IgD-negative memory B cell (primary cell): Measurements from ENCODE around the gene WDR53. TPM values are rescaled to one million over a fixed set of nuclear protein-coding genes. Genes with fewer than 3 reads are reported as not detected.
A peak's percentile ranks its signal among the peaks of the same experiment; 100 is the strongest.
"Not testable (repeated sequence)": the region's sequence is repeated elsewhere in the genome, so short reads cannot be mapped to it uniquely, and the experiment has no call there.

Experiments
- H3K27ac Mint-ChIP-seq, 3 donors: one replicate each; pipeline ENCODE4 v1.8.0; 2020 to 2022; ENCODE audit warnings: mild to moderate bottlenecking in 3 of 3, mixed read lengths in 3 of 3, moderate library complexity in 1 of 3
- H3K27me3 Mint-ChIP-seq: one replicate; pipeline ENCODE4 v1.8.0; 2021; ENCODE audit warnings: mixed read lengths
- H3K36me3 Mint-ChIP-seq: one replicate; pipeline ENCODE4 v1.8.0; 2020; ENCODE audit warnings: mild to moderate bottlenecking, mixed read lengths
- H3K4me1 Mint-ChIP-seq, 3 donors: one replicate each; pipeline ENCODE4 v1.8.0; 2020 to 2022; ENCODE audit warnings: mixed read lengths in 3 of 3, mild to moderate bottlenecking in 1 of 3
- H3K4me3 Mint-ChIP-seq, 4 donors: one replicate each; pipeline ENCODE4 v1.8.0; 2020 to 2022; ENCODE audit warnings: mild to moderate bottlenecking in 4 of 4, mixed read lengths in 4 of 4, moderate library complexity in 3 of 4
- H3K9me3 Mint-ChIP-seq, 3 donors: one replicate each; pipeline ENCODE4 v1.8.0; 2020 to 2021; ENCODE audit warnings: mixed read lengths in 3 of 3, mild to moderate bottlenecking in 1 of 3
- polyA plus RNA-seq: library from polyadenylated mRNA; unstranded; fragments of 300-500 nt; fragmentation: Illumina TruSeq; gene quantifications from one replicate; pipeline ENCODE4 v1.2.3, GENCODE V29; 2021

Gene WDR53
- polyA plus RNA-seq, 1 donor from 2014 or later = 16.2 TPM

DNA sequence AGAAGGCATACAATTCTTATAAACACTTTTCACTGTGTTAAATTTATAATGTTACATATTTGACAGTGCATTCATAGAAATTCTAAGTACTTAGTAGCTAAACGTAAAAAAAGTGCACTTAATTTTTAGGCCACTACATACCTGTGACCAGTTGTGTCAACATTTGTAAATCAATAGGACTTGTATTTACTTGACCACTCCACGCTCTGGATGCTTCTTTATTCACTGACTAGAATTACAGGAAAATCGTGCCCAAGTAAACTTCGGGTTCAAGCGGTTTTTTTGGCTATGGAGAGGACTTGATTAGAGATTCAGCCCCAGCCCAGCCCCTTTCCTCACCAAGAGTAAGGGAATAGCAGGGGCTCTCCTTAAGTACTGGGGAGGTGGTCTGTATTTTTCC is 21.8 kb downstream of the WDR53 start:
- H3K4me3 Mint-ChIP-seq = no peak overlapping the region
- H3K9me3 Mint-ChIP-seq = peaks cover 1 to 9% (median 6%) of the 10 kb centered on the region in 3 donors
- H3K27ac Mint-ChIP-seq = no peak overlapping the region
- H3K36me3 Mint-ChIP-seq = no peaks in the 10 kb centered on the region
- H3K4me1 Mint-ChIP-seq = no peaks in the 10 kb centered on the region
- H3K27me3 Mint-ChIP-seq = no peaks in the 10 kb centered on the region

DNA sequence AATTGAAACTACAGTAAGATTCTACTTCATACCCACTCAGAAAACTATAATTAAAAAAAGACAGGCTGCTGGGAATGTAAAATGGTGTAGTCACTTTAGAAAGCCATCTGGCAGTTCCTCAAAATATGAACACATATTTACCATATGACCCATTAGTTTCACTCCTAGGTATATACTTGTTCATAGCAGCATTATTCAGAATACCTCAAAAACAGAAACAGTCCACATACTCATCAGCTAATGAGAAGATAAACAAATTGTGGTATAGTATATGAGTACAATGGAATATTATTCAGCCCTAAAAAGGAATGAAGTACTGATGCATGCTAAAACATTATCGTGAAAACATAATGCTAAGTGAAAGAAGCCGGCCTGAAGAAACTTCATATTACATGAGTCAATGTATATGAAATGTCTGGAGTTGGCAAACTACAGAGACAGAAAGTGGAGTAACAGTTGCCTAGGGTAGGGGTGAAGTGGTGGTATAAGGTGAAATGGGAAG is 23.8 kb downstream of the WDR53 start:
- no peak overlapping the region for H3K4me3 Mint-ChIP-seq
- H3K9me3 Mint-ChIP-seq = peaks cover 1 to 7% (median 6%) of the 10 kb centered on the region in 3 donors
- no peak overlapping the region for H3K27ac Mint-ChIP-seq
- H3K36me3 Mint-ChIP-seq = no peaks in the 10 kb centered on the region
- no peaks in the 10 kb centered on the region for H3K27me3 Mint-ChIP-seq
- no peaks in the 10 kb centered on the region for H3K4me1 Mint-ChIP-seq

DNA sequence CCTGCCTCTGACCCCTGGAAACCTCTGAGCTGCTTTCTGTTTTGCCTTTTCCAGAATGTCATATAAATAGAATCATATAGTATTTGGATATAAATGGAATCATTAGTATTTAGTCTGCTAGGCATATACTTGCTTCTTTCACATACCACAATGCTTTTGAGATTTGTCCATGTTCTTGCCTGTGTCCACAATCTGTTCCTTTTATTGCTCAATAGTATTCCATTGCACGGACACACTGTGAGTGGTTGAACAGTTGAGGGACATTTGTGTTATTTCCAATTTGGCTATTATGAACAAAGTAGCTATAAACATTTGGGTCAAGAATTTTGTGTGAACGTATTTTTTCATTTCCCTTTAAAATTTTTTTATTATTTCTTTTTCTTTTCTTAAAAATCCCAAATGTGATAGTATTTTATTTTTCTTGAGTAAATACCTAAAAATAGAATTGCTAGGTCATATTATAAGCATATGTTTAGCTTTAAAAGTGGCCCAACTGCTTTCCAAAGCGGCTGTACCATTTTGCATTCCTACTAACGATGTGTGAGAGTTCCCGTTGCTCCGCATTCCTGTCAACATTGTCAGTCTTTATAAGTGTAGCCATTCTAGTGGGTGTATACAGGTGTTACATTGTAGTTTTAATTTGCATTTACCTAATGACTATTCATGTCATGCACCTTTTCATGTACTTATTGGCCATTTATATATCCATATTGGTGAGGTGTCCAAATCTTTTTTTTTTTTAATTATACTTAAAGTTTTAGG is 26.5 kb downstream of the WDR53 start:
- H3K27ac Mint-ChIP-seq = no peak overlapping the region
- no peak overlapping the region for H3K4me3 Mint-ChIP-seq
- no peaks in the 10 kb centered on the region for H3K27me3 Mint-ChIP-seq
- no peaks in the 10 kb centered on the region for H3K9me3 Mint-ChIP-seq
- H3K36me3 Mint-ChIP-seq = no peaks in the 10 kb centered on the region
- peaks cover 0 to 4% (median 2%) of the 10 kb centered on the region in 3 donors for H3K4me1 Mint-ChIP-seq

DNA sequence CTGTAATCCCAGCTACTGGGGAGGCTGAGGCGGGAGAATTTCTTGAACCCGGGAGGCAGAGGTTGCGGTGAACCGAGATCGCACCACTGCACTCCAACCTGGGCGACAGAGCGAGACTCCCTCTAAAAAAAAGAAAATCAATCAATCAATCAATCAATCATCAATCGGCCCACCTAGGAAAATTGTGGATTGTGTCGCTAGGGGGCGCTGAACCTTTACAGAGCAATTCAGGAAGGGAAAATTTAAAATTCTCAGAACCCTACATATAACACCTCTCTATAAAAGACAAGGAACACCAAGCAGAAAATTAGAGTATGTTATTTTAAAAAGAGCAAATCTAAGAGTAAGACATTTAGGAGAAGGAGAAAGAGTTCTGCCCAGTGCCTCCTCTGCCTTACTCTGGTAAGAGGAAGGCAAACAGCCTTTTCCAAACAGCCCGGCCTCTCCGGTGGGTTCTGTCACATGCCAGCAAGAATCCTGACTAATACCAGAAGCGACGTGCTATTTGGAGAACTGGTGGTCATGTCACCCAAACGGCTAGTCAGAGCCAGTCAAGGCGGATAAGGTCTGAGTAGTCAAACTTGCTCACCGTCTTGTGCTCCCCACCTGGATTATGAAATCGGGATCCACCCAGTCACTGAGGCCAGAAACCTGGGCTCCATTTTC is 30.9 kb downstream of the WDR53 start:
- Mint-ChIP-seq H3K4me1 (peaks cover 0 to 4% (median 2%) of the 10 kb centered on the region in 3 donors), H3K36me3 (no peaks in the 10 kb centered on the region), H3K9me3 (peaks cover 0 to 2% (median 0%) of the 10 kb centered on the region in 3 donors), H3K27me3 (no peaks in the 10 kb centered on the region), H3K27ac (no peak overlapping the region), H3K4me3 (no peak overlapping the region)

DNA sequence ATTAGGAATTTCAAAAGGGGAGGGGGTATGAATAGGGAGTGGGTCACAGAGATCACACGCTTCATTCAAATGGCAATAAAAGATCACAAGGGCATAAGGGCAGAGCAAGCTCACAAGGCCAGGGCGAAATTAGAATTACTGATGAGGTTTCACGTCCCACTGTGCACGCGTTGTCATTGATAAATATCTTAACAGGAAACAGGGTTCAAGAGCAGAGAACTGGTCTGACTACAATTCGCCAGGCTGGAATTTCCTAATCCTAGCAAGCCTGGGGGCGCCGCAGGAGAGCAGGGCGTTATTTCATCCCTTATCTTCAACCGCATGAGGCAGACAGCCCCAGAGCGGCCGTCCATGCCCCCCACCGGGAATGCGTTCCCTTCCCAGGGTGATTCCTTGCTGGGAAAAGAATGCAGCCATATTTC is 35.1 kb downstream of the WDR53 start:
- Mint-ChIP-seq H3K27me3 (peaks cover 2% of the 10 kb centered on the region), H3K27ac (no peak overlapping the region), H3K36me3 (peaks cover 5% of the 10 kb centered on the region), H3K4me1 (peaks cover 0 to 9% (median 2%) of the 10 kb centered on the region in 3 donors), H3K9me3 (peaks cover 2 to 4% (median 2%) of the 10 kb centered on the region in 3 donors), H3K4me3 (no peak overlapping the region)

DNA sequence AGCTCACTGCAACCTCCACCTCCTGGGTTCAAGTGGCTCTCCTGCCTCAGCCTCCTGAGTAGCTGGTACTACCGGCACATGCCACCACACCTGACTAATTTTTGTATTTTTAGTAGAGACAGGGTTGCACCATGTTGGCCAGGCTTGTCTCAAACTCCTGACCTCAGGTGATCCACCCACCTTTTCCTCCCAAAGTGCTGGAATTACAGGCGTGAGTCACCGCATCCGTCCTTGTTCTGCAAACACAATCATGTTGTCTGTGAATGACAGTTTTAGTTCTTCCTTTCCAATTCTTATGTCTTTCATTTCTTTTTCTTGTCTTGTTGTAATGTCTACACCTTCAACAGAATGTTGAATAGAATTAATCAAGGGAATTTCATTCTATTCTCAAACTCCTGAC is 36.9 kb downstream of the WDR53 start:
- Mint-ChIP-seq H3K4me1 (peaks cover 3 to 13% (median 6%) of the 10 kb centered on the region in 3 donors), H3K4me3 (no peak overlapping the region), H3K27me3 (peaks cover 5% of the 10 kb centered on the region), H3K36me3 (peaks cover 5% of the 10 kb centered on the region), H3K27ac (peak overlapping the region in 2 of 3 donors; percentile 18 to 74), H3K9me3 (peaks cover 2 to 4% (median 2%) of the 10 kb centered on the region in 3 donors)

DNA sequence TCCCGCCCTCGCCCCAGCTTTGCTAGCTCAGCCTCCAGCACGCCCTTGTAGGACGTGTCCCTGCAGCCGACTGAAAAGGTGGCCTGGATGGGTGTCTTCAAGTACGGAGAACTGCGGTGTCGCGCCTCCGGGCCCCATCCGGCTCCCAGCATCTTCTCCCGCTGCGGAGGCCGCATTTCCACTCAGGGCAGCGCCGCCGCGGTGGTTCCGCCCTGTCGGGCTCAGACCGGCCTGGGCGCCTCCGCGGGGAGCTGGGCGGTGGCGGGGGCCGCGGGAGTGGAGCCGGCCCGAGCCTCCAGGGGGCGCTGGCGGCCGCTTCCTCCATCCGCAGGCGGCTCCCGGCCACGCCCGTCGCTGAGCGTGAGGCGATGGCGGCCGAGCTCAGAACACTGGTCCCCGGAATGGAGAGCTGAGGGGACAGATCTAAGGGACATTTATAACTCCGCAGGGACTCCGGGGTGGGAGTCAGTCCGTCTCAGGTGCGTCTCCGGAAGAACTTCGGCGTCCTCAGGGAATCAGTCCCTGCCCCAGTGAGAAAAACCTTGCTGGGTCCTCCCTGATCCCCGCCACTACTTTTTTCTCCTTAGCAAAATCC is 39.6 kb downstream of the WDR53 start:
- Mint-ChIP-seq H3K9me3 (peaks cover 2 to 8% (median 2%) of the 10 kb centered on the region in 3 donors), H3K4me1 (peaks cover 3 to 13% (median 6%) of the 10 kb centered on the region in 3 donors), H3K27ac (peak overlapping the region in 1 of 3 donors; percentile 67), H3K27me3 (peaks cover 5% of the 10 kb centered on the region), H3K4me3 (peak overlapping the region; percentile 29 to 88 (median 76)), H3K36me3 (peaks cover 5% of the 10 kb centered on the region)

DNA sequence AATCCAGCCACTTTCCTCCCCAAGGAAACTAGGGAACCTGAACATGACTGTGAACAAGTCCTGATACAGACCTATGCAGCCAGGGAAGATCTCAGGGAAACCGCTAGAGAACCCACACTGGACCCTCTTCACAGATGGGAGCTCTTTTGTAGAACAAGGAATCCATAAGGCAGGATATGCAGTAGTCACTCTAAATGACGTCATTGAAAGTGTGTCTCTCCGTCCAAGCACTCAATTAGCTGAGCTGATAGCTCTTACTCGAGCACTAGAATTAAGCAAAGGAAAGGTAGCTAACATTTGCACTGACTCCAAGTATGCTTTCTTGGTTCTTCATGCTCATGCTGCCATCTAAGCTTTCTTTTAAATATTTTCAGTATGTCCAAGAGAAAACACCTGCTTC is 43.2 kb downstream of the WDR53 start:
- no peak overlapping the region for H3K27ac Mint-ChIP-seq
- peaks cover 3 to 8% (median 6%) of the 10 kb centered on the region in 3 donors for H3K4me1 Mint-ChIP-seq
- H3K9me3 Mint-ChIP-seq = peaks cover 3 to 19% (median 18%) of the 10 kb centered on the region in 3 donors
- H3K27me3 Mint-ChIP-seq = peaks cover 5% of the 10 kb centered on the region
- H3K4me3 Mint-ChIP-seq = no peak overlapping the region
- no peaks in the 10 kb centered on the region for H3K36me3 Mint-ChIP-seq

DNA sequence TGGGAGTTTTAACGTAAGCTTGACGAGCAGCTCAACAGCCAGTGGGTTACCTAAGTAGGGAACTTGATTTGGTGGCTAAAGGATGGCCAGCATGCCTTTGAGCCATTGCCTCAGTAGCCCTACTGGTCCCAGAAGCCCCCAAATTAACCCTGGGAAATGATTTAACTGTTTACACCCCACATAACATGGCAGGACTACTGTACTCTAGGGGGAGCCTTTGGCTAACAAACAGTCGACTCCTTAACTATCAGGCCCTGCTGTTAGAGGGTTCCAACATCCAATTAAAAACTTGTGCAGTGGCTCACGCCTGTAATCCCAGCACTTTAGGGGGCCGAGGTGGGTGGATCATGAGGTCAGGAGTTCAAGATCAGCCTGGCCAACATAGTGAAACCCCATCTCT is 43.8 kb downstream of the WDR53 start:
- Mint-ChIP-seq H3K27me3 (peaks cover 5% of the 10 kb centered on the region), H3K4me1 (peaks cover 3 to 8% (median 6%) of the 10 kb centered on the region in 3 donors), H3K4me3 (no peak overlapping the region), H3K9me3 (peaks cover 3 to 24% (median 20%) of the 10 kb centered on the region in 3 donors), H3K36me3 (no peaks in the 10 kb centered on the region), H3K27ac (no peak overlapping the region)

DNA sequence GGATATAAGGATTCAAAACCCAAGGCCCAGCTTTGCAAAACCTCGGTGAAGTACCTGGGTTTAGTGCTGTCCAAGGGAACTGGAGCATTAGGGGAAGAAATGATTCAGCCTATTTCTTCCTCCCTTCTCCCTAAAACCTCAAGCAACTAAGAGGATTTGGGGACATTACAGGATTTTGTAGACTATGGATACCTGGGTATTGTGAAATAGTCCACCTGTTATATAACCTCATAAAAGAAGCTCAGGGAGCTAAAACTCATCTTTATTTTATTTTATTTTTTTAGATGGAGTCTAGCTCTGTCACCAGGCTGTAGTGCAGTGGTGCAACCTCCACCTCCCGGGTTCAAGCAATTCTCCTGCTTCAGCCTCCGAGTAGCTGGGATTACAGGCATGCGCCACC is 44.5 kb downstream of the WDR53 start:
- H3K4me1 Mint-ChIP-seq = peaks cover 3 to 8% (median 6%) of the 10 kb centered on the region in 3 donors
- peaks cover 5% of the 10 kb centered on the region for H3K27me3 Mint-ChIP-seq
- H3K4me3 Mint-ChIP-seq = no peak overlapping the region
- H3K36me3 Mint-ChIP-seq = no peaks in the 10 kb centered on the region
- no peak overlapping the region for H3K27ac Mint-ChIP-seq
- peaks cover 3 to 30% (median 20%) of the 10 kb centered on the region in 3 donors for H3K9me3 Mint-ChIP-seq

DNA sequence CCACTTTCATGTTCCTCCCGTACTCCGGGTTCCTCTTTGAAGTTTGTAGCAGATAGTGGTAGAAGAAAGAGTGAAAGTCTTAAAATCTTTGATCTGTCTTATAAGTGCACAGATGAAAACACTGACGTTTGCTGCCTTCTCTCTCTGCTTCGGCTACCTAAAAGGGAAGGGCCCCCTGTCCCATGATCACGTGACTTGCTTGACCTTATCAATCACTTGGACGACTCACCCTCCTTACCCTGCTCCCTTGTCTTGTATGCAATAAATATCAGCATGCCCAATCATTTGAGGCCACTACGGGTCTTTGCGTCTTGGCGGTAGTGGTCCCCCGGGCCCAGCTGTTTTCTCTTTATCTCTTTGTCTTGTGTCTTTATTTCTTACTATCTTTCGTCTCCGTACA is 47.1 kb downstream of the WDR53 start:
- not testable (repeated sequence) for H3K36me3 Mint-ChIP-seq, H3K27me3 Mint-ChIP-seq, H3K4me1 Mint-ChIP-seq
- H3K27ac Mint-ChIP-seq = peak overlapping the region in 1 of 3 donors; percentile 10
- H3K4me3 Mint-ChIP-seq = peak overlapping the region in 1 of 4 donors; percentile 7
- peaks cover 8 to 34% (median 24%) of the 10 kb centered on the region in 3 donors for H3K9me3 Mint-ChIP-seq

DNA sequence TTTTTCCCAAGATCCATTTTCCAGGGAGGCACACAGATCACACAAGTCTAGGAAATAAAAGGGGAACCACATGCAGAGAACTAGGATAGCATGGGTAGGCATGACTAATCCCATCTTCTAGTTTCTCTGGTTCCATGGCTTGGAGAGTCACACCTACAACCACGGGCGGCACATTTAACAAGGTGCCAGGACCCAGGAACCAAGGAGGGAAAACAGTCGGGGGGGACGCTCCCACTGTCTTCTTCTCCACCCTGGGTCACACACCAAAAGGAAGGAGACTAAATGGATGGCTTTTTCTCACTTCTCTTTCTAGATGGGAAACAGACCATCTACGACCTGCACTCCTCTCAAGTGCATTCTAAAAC is 48.7 kb downstream of the WDR53 start:
- peaks cover 2% of the 10 kb centered on the region for H3K36me3 Mint-ChIP-seq
- H3K27me3 Mint-ChIP-seq = no peaks in the 10 kb centered on the region
- no peaks in the 10 kb centered on the region for H3K4me1 Mint-ChIP-seq
- no peak overlapping the region for H3K4me3 Mint-ChIP-seq
- peaks cover 10 to 41% (median 32%) of the 10 kb centered on the region in 3 donors for H3K9me3 Mint-ChIP-seq
- H3K27ac Mint-ChIP-seq = no peak overlapping the region

DNA sequence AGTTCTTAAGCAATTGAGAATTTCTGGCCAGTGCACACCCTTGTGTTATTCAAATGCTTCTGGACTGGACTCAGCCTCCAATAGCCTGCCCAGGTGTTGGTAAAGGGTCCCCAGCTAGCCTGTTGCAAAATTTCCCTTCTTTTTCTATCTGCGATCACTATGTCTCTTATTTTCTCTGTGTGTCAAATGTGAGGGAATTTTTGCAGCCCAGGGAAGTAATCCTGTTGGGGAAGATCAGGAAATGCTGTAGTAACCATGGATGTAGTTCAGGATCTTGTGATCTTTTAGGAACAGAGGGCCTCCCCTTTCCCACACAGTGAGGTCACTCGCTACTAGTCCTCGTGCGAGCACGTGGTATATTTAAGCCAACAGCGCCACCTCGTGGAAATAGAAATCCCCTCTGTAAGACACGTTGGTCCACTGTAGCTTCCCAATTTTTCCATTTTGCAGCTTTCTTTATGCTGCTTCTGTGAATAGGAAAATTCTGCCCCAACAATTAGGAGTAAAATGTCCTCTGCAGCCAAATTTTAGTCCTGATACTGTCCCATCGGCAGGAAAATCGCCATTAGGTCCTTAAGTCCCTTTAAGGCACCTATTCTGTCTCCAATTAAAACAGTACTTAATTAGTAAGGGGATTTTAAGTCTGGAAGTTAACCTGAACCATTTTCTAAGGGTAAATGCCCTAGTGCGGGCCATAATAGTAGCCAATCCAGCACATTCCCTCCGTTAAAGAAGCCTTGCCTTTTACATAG is 49.2 kb downstream of the WDR53 start:
- no peaks in the 10 kb centered on the region for H3K4me1 Mint-ChIP-seq
- no peaks in the 10 kb centered on the region for H3K27me3 Mint-ChIP-seq
- peak overlapping the region in 1 of 4 donors; percentile 17 for H3K4me3 Mint-ChIP-seq
- peaks cover 10 to 42% (median 36%) of the 10 kb centered on the region in 3 donors for H3K9me3 Mint-ChIP-seq
- peak overlapping the region in 1 of 3 donors; percentile 50 for H3K27ac Mint-ChIP-seq
- H3K36me3 Mint-ChIP-seq = peaks cover 2% of the 10 kb centered on the region

DNA sequence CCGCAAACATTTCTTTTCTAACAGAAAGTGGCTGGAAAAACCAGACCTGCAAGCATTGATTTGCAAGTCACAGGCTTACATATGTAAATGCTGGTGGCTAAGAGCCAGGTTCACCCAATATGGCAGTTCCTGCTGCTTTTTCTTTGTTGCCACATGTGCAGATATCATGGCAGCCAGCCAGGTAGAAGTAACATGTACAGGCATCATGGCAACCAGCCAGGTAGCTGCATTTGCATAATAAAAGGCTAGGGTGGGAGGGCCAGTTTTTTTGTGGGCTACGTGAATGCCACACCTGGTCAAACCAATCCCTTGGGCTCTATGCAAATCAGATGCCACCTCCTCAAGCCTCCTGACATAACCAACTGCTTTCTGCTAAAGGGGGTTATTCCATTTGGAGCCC is 50.4 kb downstream of the WDR53 start:
- Mint-ChIP-seq H3K9me3 (peaks cover 10 to 47% (median 32%) of the 10 kb centered on the region in 3 donors), H3K4me1 (no peaks in the 10 kb centered on the region), H3K27ac (no peak overlapping the region), H3K36me3 (peaks cover 4% of the 10 kb centered on the region), H3K4me3 (no peak overlapping the region), H3K27me3 (no peaks in the 10 kb centered on the region)
